GM12878 (cell line): ENCODE data around the gene EHMT2. TPM values are rescaled to one million over a fixed set of nuclear protein-coding genes. Genes with fewer than 3 reads are reported as not detected.

Source experiments
- ATAC-seq: fragments of 200-7000 bp; cut with Tn5 transposase; 3 replicates; pipeline ENCODE4 v1.9.1; 2020; ENCODE audit warnings: mild to moderate bottlenecking, moderate library complexity
- BruUV-seq: library from RNA; stranded (reverse); fragments of 400-500 nt; replicated peaks from 2 replicates; lab custom pipeline; 2021; lab: Mats Ljungman, UMichigan
- CTCF ChIA-PET: fragments of 300-600 bp; sonication (Branson Sonifier 250); formaldehyde crosslinking; extraction: SDS; loops from one replicate; lab custom pipeline; 2021; ENCODE audit warnings: inconsistent platforms; lab: Yijun Ruan, JAX
- POLR2A ChIA-PET: fragments of 350-600 bp; formaldehyde crosslinking; extraction: SDS; loops from one replicate; lab custom pipeline; 2021; ENCODE audit warnings: inconsistent platforms; lab: Charles Lee
- RAD21 ChIA-PET: fragments of 300-600 bp; sonication (Branson Sonifier 250); formaldehyde crosslinking; loops from one replicate; lab custom pipeline; 2023; ENCODE audit warnings: antibody characterized with exemption; ENCODE audit not compliant: unreplicated experiment; lab: Charles Lee
- SMC1A ChIA-PET: fragments of 300-600 bp; sonication (Branson Sonifier 250); formaldehyde crosslinking; loops from one replicate; lab custom pipeline; 2023; ENCODE audit not compliant: unreplicated experiment, uncharacterized antibody; lab: Charles Lee
- DNase-seq: peaks from one replicate; pipeline ENCODE4 v3.0.0-alpha.2; 2011; ENCODE audit warnings: low read depth, low spot score
- FAIRE-seq: peaks from 3 replicates; lab custom pipeline; 2011; peaks lifted over from hg19 to GRCh38; lab: Jason Lieb, UNC
- H2AFZ ChIP-seq: 2 replicates; pipeline ENCODE4 v1.6.0; 2011; ENCODE audit warnings: low read depth, low read length, control low read depth; ENCODE audit not compliant: control insufficient read depth
- H3K27ac ChIP-seq: 2 replicates; pipeline ENCODE4 v1.5.1; 2011; ENCODE audit warnings: control low read depth; ENCODE audit not compliant: control insufficient read depth, insufficient read depth
- H3K27me3 ChIP-seq, 2 experiments: replicated peaks in 1 of 2; 2 replicates each; pipeline versions ENCODE4 v1.6.0 to v1.6.1; 2011; ENCODE audit warnings: low read length in 1 of 2; ENCODE audit not compliant: control insufficient read depth in 2 of 2, insufficient read depth in 2 of 2
- H3K36me3 ChIP-seq, 2 experiments: 2 replicates each; pipeline ENCODE4 v1.5.1; 2011; ENCODE audit warnings: low read length in 1 of 2; ENCODE audit not compliant: control insufficient read depth in 2 of 2, insufficient read depth in 2 of 2
- H3K4me1 ChIP-seq: 2 replicates; pipeline ENCODE4 v1.6.1; 2011; ENCODE audit warnings: mild to moderate bottlenecking, low read length, moderate library complexity, mixed read lengths; ENCODE audit not compliant: control insufficient read depth, insufficient read depth
- H3K4me2 ChIP-seq: 2 replicates; pipeline ENCODE4 v1.6.0; 2011; ENCODE audit warnings: control low read depth; ENCODE audit not compliant: control insufficient read depth, insufficient read depth
- H3K4me3 ChIP-seq: fragments of 200-600 bp; sonication (generic); 2 replicates; pipeline ENCODE4 v1.5.1; 2016
- H3K79me2 ChIP-seq: 2 replicates; pipeline ENCODE4 v1.6.0; 2011; ENCODE audit warnings: low read length; ENCODE audit not compliant: control insufficient read depth, insufficient read depth
- H3K9ac ChIP-seq: 2 replicates; pipeline ENCODE4 v1.8.0; 2011; ENCODE audit warnings: low read length, control low read depth, mixed read lengths; ENCODE audit not compliant: control insufficient read depth, insufficient read depth
- H3K9me3 ChIP-seq: replicated peaks from 3 replicates; pipeline ENCODE4 v1.5.1; 2011; ENCODE audit warnings: mild to moderate bottlenecking, low read length; ENCODE audit not compliant: control insufficient read depth, insufficient read depth
- H4K20me1 ChIP-seq: 2 replicates; pipeline ENCODE4 v1.6.0; 2011; ENCODE audit not compliant: control insufficient read depth, insufficient read depth
- BRCA1 ChIP-seq: IDR thresholded peaks from 2 replicates; pipeline ENCODE4 v1.6.1; 2011; ENCODE audit warnings: low read depth, low read length, improper control_type of control experiment
- CEBPB ChIP-seq, 2 experiments: fragments of 150-350 bp in 1 of 2; IDR thresholded peaks; 2 replicates each; pipeline ENCODE4 v1.6.1; 2012 to 2014; ENCODE audit warnings: low read depth in 2 of 2, low read length in 2 of 2, borderline replicate concordance in 1 of 2, inconsistent platforms in 1 of 2
- CHD1 ChIP-seq: IDR thresholded peaks from 2 replicates; pipeline ENCODE4 v1.6.1; 2012; ENCODE audit warnings: low read depth, low read length, improper control_type of control experiment
- CREB1 ChIP-seq: IDR thresholded peaks from 2 replicates; pipeline ENCODE4 v1.6.1; 2012; ENCODE audit warnings: low read depth, mild to moderate bottlenecking, inconsistent platforms
- DPF2 ChIP-seq: fragments of 450-650 bp; IDR thresholded peaks from 2 replicates; pipeline ENCODE4 v1.6.1; 2017; ENCODE audit warnings: mild to moderate bottlenecking
- ESRRA ChIP-seq: IDR thresholded peaks from 2 replicates; pipeline ENCODE4 v1.6.1; 2012; ENCODE audit warnings: mild to moderate bottlenecking, low read length, improper control_type of control experiment
- FOXM1 ChIP-seq: IDR thresholded peaks from 2 replicates; pipeline ENCODE4 v1.6.1; 2012; ENCODE audit warnings: low read depth, mild to moderate bottlenecking, inconsistent platforms, low read length, moderate library complexity
- MYB ChIP-seq: fragments of 150-350 bp; IDR thresholded peaks from 2 replicates; pipeline ENCODE4 v1.6.1; 2014; ENCODE audit warnings: mild to moderate bottlenecking, low read depth, low read length, borderline replicate concordance
- MYC ChIP-seq: IDR thresholded peaks from 2 replicates; pipeline ENCODE4 v1.6.1; 2011; ENCODE audit warnings: mild to moderate bottlenecking, low read length, moderate library complexity, inconsistent platforms; ENCODE audit not compliant: insufficient read depth, insufficient replicate concordance, insufficient read length, severe bottlenecking
- NR2C1 ChIP-seq: fragments of 450-650 bp; IDR thresholded peaks from 2 replicates; pipeline ENCODE4 v1.6.1; 2017; ENCODE audit warnings: antibody characterized with exemption, mild to moderate bottlenecking, moderate library complexity
- NR2C2 ChIP-seq: IDR thresholded peaks from 2 replicates; pipeline ENCODE4 v1.6.1; 2011; ENCODE audit warnings: borderline replicate concordance, low read depth; ENCODE audit not compliant: control insufficient read depth, insufficient read length
- POU2F2 ChIP-seq: IDR thresholded peaks from 3 replicates; pipeline ENCODE4 v1.6.1; 2011; ENCODE audit warnings: low read depth, mild to moderate bottlenecking, low read length, borderline replicate concordance
- RUNX3 ChIP-seq: IDR thresholded peaks from 2 replicates; pipeline ENCODE4 v1.6.1; 2012; ENCODE audit warnings: low read length, inconsistent platforms
- SPI1 ChIP-seq: IDR thresholded peaks from 2 replicates; pipeline ENCODE4 v1.6.1; 2011; ENCODE audit warnings: low read depth, mild to moderate bottlenecking, low read length, moderate library complexity, borderline replicate concordance; ENCODE audit not compliant: insufficient read depth
- SUPT20H ChIP-seq: IDR thresholded peaks from 2 replicates; pipeline ENCODE4 v1.6.1; 2011; ENCODE audit warnings: low read depth, mild to moderate bottlenecking, low read length, moderate library complexity, borderline replicate concordance; ENCODE audit not compliant: control insufficient read depth
- ZBED1 ChIP-seq: IDR thresholded peaks from 2 replicates; pipeline ENCODE4 v1.6.1; 2016; ENCODE audit warnings: borderline replicate concordance
- ZNF207 ChIP-seq: fragments of 450-650 bp; IDR thresholded peaks from 2 replicates; pipeline ENCODE4 v1.6.1; 2014; ENCODE audit warnings: antibody characterized with exemption, mild to moderate bottlenecking, borderline replicate concordance
- ZZZ3 ChIP-seq: IDR thresholded peaks from 2 replicates; pipeline ENCODE4 v1.6.1; 2011; ENCODE audit warnings: low read depth; ENCODE audit not compliant: control insufficient read depth, insufficient read length
- WGBS: methylation state at CpG from one replicate; pipeline ENCODE4 v1.1.6; 2016; ENCODE audit warnings: low lambda C conversion rate; ENCODE audit not compliant: insufficient replicate concordance, insufficient coverage; ENCODE audit errors: missing lambda C conversion rate; 5-methylcytosine and 5-hydroxymethylcytosine counted together
- in situ Hi-C: fragments of 300-500 bp; cut with MboI; formaldehyde crosslinking; loops from 9 replicates; pipeline ENCODE4 v1.14.3; 2018; ENCODE audit warnings: mixed read lengths
- intact Hi-C: fragments of 100-400 bp; cut with micrococcal nuclease; formaldehyde crosslinking; loops from one replicate; pipeline ENCODE4 v1.14.2; 2022; ENCODE audit not compliant: unreplicated experiment
- polyA plus RNA-seq, 11 experiments: library from polyadenylated mRNA; depleted of rRNA in 4 of 11; unstranded in 6 of 11; stranded (reverse) in 5 of 11; fragments of >200 nt; fragmentation: Nextera tagmentation in 4 of 11; fragmentation: Illumina TruSeq in 1 of 11; extraction: Ambion mirVana in 4 of 11; extraction: Trizol in 1 of 11; gene quantifications; 1 replicate in 1 of 11; 2 replicates in 10 of 11; pipeline versions ENCODE4 v1.2.1 to v1.2.3, GENCODE V29; 2011 to 2016; ENCODE audit warnings: inconsistent platforms in 2 of 11, missing spikeins in 2 of 11, low read depth in 1 of 11
- total RNA-seq, 4 experiments: library from RNA; depleted of rRNA in 3 of 4; stranded (reverse); fragments of >200 nt in 3 of 4; fragmentation: Illumina TruSeq in 1 of 4; extraction: Trizol in 1 of 4; gene quantifications; 2 replicates each; pipeline versions ENCODE4 v1.2.1 to v1.2.3, GENCODE V29; 2013 to 2021
- TF ChIP-seq, protein P1 (sequence below): fragments of 450-650 bp; IDR thresholded peaks from 2 replicates; pipeline ENCODE4 v1.6.1; 2017; ENCODE audit warnings: mild to moderate bottlenecking, moderate library complexity
- TF ChIP-seq, protein P2 (sequence below): fragments of 450-650 bp; IDR thresholded peaks from 2 replicates; pipeline ENCODE4 v1.6.1; 2016; ENCODE audit warnings: mild to moderate bottlenecking

Gene EHMT2
- total and polyA plus RNA-seq, 10 of the 15 experiments (the other 5 are each of a cell fraction or from before 2014, with no cell fraction given): 1.7 to 53.2 (median 36.3) TPM

DNA sequence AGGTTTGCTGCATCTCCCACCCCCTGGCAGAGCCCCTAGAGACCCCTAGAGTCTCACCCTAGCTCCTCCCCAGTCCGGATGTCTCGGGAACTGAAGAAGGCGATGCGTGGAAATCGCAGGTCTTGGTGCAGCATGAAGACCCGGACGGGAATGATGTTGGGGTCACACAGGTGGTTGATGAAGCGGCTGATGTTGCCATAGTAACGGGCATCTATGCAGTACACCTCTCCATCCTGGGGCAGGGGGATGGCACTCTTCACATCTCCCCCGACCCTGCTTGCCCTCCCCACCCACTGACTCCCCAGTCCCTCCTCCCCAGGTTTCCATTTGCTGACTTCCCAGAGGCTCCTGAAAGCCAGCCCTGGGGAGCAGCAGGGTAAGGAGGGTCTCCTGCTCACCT, 16.9 kb downstream of the EHMT2 start:
- Histone ChIP-seq H3K27me3 (no peaks in the 10 kb centered on the region), H3K79me2 (no peaks in the 10 kb centered on the region), H2AFZ (no peak overlapping the region), H3K36me3 (peaks cover 0 to 20% of the 10 kb centered on the region in 2 experiments; a peak in 3 of 4 replicates), H3K9ac (no peak overlapping the region), H3K4me2 (no peak overlapping the region), H4K20me1 (no peaks in the 10 kb centered on the region), H3K4me3 (no peak overlapping the region), H3K4me1 (no peaks in the 10 kb centered on the region), H3K27ac (no peak overlapping the region), H3K9me3 (no peaks in the 10 kb centered on the region)
- SMC1A ChIA-PET: no interaction called here
- CTCF ChIA-PET: no interaction called here
- intact Hi-C loops: no loop called here
- POLR2A ChIA-PET: no interaction called here
- TF ChIP-seq SUPT20H: no peak
- TF ChIP-seq ZZZ3: no peak
- TF ChIP-seq CEBPB (IDR thresholded peaks at IDR 0.05; ENCODE audit: borderline replicate concordance in 1 of 2, low read depth in 2 of 2, low read length in 2 of 2): no peak
- TF ChIP-seq RUNX3: no peak
- TF ChIP-seq, protein P1, sequence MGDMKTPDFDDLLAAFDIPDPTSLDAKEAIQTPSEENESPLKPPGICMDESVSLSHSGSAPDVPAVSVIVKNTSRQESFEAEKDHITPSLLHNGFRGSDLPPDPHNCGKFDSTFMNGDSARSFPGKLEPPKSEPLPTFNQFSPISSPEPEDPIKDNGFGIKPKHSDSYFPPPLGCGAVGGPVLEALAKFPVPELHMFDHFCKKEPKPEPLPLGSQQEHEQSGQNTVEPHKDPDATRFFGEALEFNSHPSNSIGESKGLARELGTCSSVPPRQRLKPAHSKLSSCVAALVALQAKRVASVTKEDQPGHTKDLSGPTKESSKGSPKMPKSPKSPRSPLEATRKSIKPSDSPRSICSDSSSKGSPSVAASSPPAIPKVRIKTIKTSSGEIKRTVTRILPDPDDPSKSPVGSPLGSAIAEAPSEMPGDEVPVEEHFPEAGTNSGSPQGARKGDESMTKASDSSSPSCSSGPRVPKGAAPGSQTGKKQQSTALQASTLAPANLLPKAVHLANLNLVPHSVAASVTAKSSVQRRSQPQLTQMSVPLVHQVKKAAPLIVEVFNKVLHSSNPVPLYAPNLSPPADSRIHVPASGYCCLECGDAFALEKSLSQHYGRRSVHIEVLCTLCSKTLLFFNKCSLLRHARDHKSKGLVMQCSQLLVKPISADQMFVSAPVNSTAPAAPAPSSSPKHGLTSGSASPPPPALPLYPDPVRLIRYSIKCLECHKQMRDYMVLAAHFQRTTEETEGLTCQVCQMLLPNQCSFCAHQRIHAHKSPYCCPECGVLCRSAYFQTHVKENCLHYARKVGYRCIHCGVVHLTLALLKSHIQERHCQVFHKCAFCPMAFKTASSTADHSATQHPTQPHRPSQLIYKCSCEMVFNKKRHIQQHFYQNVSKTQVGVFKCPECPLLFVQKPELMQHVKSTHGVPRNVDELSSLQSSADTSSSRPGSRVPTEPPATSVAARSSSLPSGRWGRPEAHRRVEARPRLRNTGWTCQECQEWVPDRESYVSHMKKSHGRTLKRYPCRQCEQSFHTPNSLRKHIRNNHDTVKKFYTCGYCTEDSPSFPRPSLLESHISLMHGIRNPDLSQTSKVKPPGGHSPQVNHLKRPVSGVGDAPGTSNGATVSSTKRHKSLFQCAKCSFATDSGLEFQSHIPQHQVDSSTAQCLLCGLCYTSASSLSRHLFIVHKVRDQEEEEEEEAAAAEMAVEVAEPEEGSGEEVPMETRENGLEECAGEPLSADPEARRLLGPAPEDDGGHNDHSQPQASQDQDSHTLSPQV: no peak
- no peak for TF ChIP-seq ZNF207
- no peak for TF ChIP-seq POU2F2
- TF ChIP-seq CREB1: no peak
- TF ChIP-seq DPF2: no peak
- TF ChIP-seq, protein P2, sequence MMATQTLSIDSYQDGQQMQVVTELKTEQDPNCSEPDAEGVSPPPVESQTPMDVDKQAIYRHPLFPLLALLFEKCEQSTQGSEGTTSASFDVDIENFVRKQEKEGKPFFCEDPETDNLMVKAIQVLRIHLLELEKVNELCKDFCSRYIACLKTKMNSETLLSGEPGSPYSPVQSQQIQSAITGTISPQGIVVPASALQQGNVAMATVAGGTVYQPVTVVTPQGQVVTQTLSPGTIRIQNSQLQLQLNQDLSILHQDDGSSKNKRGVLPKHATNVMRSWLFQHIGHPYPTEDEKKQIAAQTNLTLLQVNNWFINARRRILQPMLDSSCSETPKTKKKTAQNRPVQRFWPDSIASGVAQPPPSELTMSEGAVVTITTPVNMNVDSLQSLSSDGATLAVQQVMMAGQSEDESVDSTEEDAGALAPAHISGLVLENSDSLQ: no peak
- TF ChIP-seq NR2C2: no peak
- TF ChIP-seq ESRRA: no peak
- TF ChIP-seq FOXM1: no peak
- TF ChIP-seq MYB: no peak
- TF ChIP-seq CHD1: no peak
- TF ChIP-seq ZBED1: no peak
- TF ChIP-seq MYC: no peak
- TF ChIP-seq BRCA1: no peak
- no peak for TF ChIP-seq SPI1
- no peak for TF ChIP-seq NR2C1
- in situ Hi-C loops: no loop called here
- DNase-seq: no peak
- BruUV-seq: no TSS peak
- no peak for ATAC-seq
- no peak for FAIRE-seq
- RAD21 ChIA-PET: interaction anchor here (0.5 kb wide), 1 partner anchor 18 kb away, joined by 3 read pairs; no protein-coding TSS in a partner anchor
- 93% methylated on average over 10 of the region's 10 CpGs for WGBS
